ENCODE data around the gene EVX2.

EVX2 gene

GRCh38 chr2:176104316-176105077 lies 20.7 kb upstream of the EVX2 start (continued):
- no peak for TF ChIP-seq ZNF398 (tag by site-specific recombination; IDR thresholded peaks at IDR 0.05)
- TF ChIP-seq ZNF488 (tag by site-specific recombination; IDR thresholded peaks at IDR 0.05), result 0 out of 2 replicates have a peak, but pooled peaks have one; percentile 15
- no peak for TF ChIP-seq ZFP3 (tag by site-specific recombination; IDR thresholded peaks at IDR 0.05; ENCODE audit: low read depth)
- no peak; the same call in 1 of the 2 replicates for TF ChIP-seq TCF7L2 (IDR thresholded peaks at IDR 0.05; ENCODE audit: borderline replicate concordance, low read depth, low read length)
- TF ChIP-seq ZNF704 (tag by site-specific recombination; IDR thresholded peaks at IDR 0.05), result no peak
- no peak for TF ChIP-seq ZNF596 (tag by site-specific recombination; IDR thresholded peaks at IDR 0.05)
- TF ChIP-seq ZNF423 (tag by site-specific recombination; IDR thresholded peaks at IDR 0.05), result no peak
- TF ChIP-seq ZSCAN4 (tag by site-specific recombination; IDR thresholded peaks at IDR 0.05), result 0 out of 2 replicates have a peak, but pooled peaks have one; percentile 9
- TF ChIP-seq ZNF112 (tag by site-specific recombination; IDR thresholded peaks at IDR 0.05), result no peak
- TF ChIP-seq IKZF3 (tag by site-specific recombination; IDR thresholded peaks at IDR 0.05), result peak; percentile 42; the same call in 1 of the 2 replicates
- no peak; the same call in 1 of the 2 replicates for TF ChIP-seq KLF17 (tag by site-specific recombination; IDR thresholded peaks at IDR 0.05)
- TF ChIP-seq EGR2 (tag by site-specific recombination; IDR thresholded peaks at IDR 0.05; ENCODE audit: low read depth), result no peak
- no peak for TF ChIP-seq ZSCAN18 (tag by site-specific recombination; IDR thresholded peaks at IDR 0.05)
- TF ChIP-seq ZNF629 (tag by site-specific recombination; IDR thresholded peaks at IDR 0.05), result peak; percentile 47; the same call in 1 of the 2 replicates
- TF ChIP-seq RBAK (tag by site-specific recombination; IDR thresholded peaks at IDR 0.05), result no peak
- no peak for TF ChIP-seq HOXA7 (CRISPR knock-in tag; IDR thresholded peaks at IDR 0.05; ENCODE audit: borderline replicate concordance)
- no peak for TF ChIP-seq ZNF350 (tag by site-specific recombination; IDR thresholded peaks at IDR 0.05)
- peak; percentile 46; the same call in 1 of the 2 replicates for TF ChIP-seq ZNF692 (tag by site-specific recombination; IDR thresholded peaks at IDR 0.05)
- TF ChIP-seq ZBTB49 (tag by site-specific recombination; IDR thresholded peaks at IDR 0.05; ENCODE audit: low read depth), result no peak
- no peak; the same call in 1 of the 2 replicates for TF ChIP-seq ZNF580 (tag by site-specific recombination; IDR thresholded peaks at IDR 0.05)
- no peak for TF ChIP-seq ZNF747 (tag by site-specific recombination; IDR thresholded peaks at IDR 0.05)
- TF ChIP-seq ZNF776 (tag by site-specific recombination; IDR thresholded peaks at IDR 0.05; ENCODE audit: borderline replicate concordance), result no peak
- TF ChIP-seq ZNF174 (tag by site-specific recombination; IDR thresholded peaks at IDR 0.05), result no peak
- no peak for TF ChIP-seq ZSCAN23 (tag by site-specific recombination; IDR thresholded peaks at IDR 0.05)
- TF ChIP-seq ZNF37A (tag by site-specific recombination; IDR thresholded peaks at IDR 0.05), result no peak
